KOPT-K1 (cell line): Measurements from ENCODE around the gene SEC24C.

Source experiments
- H3K27ac ChIP-seq: fragments of 200-600 bp; sonication (generic); 2 replicates; pipeline ENCODE4 v1.5.1; 2016; ENCODE audit warnings: antibody characterized with exemption, mild to moderate bottlenecking, low read depth, low read length; ENCODE audit not compliant: poor library complexity, severe bottlenecking
- H3K36me3 ChIP-seq: fragments of 200-600 bp; sonication (generic); 2 replicates; pipeline ENCODE4 v1.5.1; 2017; ENCODE audit warnings: antibody characterized with exemption, mild to moderate bottlenecking, low read length, moderate library complexity; ENCODE audit not compliant: insufficient read depth
- H3K9me3 ChIP-seq: fragments of 200-600 bp; sonication (generic); 2 replicates; pipeline ENCODE4 v1.5.1; 2017; ENCODE audit warnings: antibody characterized with exemption, low read length, mild to moderate bottlenecking; ENCODE audit not compliant: insufficient read depth, poor library complexity, severe bottlenecking

Gene SEC24C

GRCh38 chr10:73750819-73751218 lies 6.6 kb downstream of the SEC24C start:
- Histone ChIP-seq H3K27ac (no peak overlapping the region), H3K9me3 (no peaks in the 10 kb centered on the region), H3K36me3 (peaks cover 96% of the 10 kb centered on the region)

- no peak overlapping the region for H3K27ac ChIP-seq
- peaks cover 88% of the 10 kb centered on the region for H3K36me3 ChIP-seq
- no peaks in the 10 kb centered on the region for H3K9me3 ChIP-seq
These were observed 12.0 kb downstream of the SEC24C start for GRCh38 chr10:73756183-73756582.

- peaks cover 89% of the 10 kb centered on the region for H3K36me3 ChIP-seq
- H3K27ac ChIP-seq: peak overlapping the region; percentile 6
- no peaks in the 10 kb centered on the region for H3K9me3 ChIP-seq
These were observed 14.7 kb downstream of the SEC24C start for GRCh38 chr10:73758704-73759511.

GRCh38 chr10:73759512-73760115 lies 15.4 kb downstream of the SEC24C start:
- Histone ChIP-seq H3K9me3 (no peaks in the 10 kb centered on the region), H3K27ac (peak overlapping the region; percentile 6), H3K36me3 (peaks cover 89% of the 10 kb centered on the region)

GRCh38 chr10:73761781-73762180 lies 17.6 kb downstream of the SEC24C start:
- Histone ChIP-seq H3K27ac (no peak overlapping the region), H3K36me3 (peaks cover 89% of the 10 kb centered on the region), H3K9me3 (no peaks in the 10 kb centered on the region)

GRCh38 chr10:73762915-73763314 lies 18.7 kb downstream of the SEC24C start:
- Histone ChIP-seq H3K27ac (no peak overlapping the region), H3K36me3 (peaks cover 93% of the 10 kb centered on the region), H3K9me3 (no peaks in the 10 kb centered on the region)

GRCh38 chr10:73763343-73763742 lies 19.2 kb downstream of the SEC24C start:
- Histone ChIP-seq H3K9me3 (no peaks in the 10 kb centered on the region), H3K27ac (no peak overlapping the region), H3K36me3 (peaks cover 97% of the 10 kb centered on the region)

GRCh38 chr10:73765066-73765465 lies 20.9 kb downstream of the SEC24C start:
- Histone ChIP-seq H3K9me3 (no peaks in the 10 kb centered on the region), H3K27ac (no peak overlapping the region), H3K36me3 (peaks cover 100% of the 10 kb centered on the region)

- no peak overlapping the region for H3K27ac ChIP-seq
- no peaks in the 10 kb centered on the region for H3K9me3 ChIP-seq
- peaks cover 100% of the 10 kb centered on the region for H3K36me3 ChIP-seq
These were observed 24.7 kb downstream of the SEC24C start for GRCh38 chr10:73768881-73769280.

- peaks cover 100% of the 10 kb centered on the region for H3K36me3 ChIP-seq
- no peak overlapping the region for H3K27ac ChIP-seq
- H3K9me3 ChIP-seq: no peaks in the 10 kb centered on the region
These were observed 25.2 kb downstream of the SEC24C start for GRCh38 chr10:73769396-73769795.

GRCh38 chr10:73771722-73772280 lies 27.6 kb downstream of the SEC24C start:
- Histone ChIP-seq H3K36me3 (peaks cover 98% of the 10 kb centered on the region), H3K27ac (no peak overlapping the region), H3K9me3 (no peaks in the 10 kb centered on the region)

- Histone ChIP-seq H3K36me3 (peaks cover 98% of the 10 kb centered on the region), H3K27ac (peak overlapping the region; percentile 30)
These were observed 28.3 kb downstream of the SEC24C start for GRCh38 chr10:73772281-73773151.

GRCh38 chr10:73773152-73773879 lies 29.1 kb downstream of the SEC24C start:
- H3K36me3 ChIP-seq: peaks cover 98% of the 10 kb centered on the region

More at GRCh38 chr10:73772281-73773151, 28.3 kb downstream of the SEC24C start:
- H3K9me3 ChIP-seq: no peaks in the 10 kb centered on the region

GRCh38 chr10:73774637-73775036 lies 30.5 kb downstream of the SEC24C start:
- Histone ChIP-seq H3K27ac (no peak overlapping the region), H3K36me3 (peaks cover 97% of the 10 kb centered on the region), H3K9me3 (no peaks in the 10 kb centered on the region)

More at GRCh38 chr10:73773152-73773879, 29.1 kb downstream of the SEC24C start:
- no peaks in the 10 kb centered on the region for H3K9me3 ChIP-seq
- peak overlapping the region; percentile 30 for H3K27ac ChIP-seq
